HG02610 (cell line): ENCODE data around the gene ARHGEF26.

Experiments used
- ATAC-seq: cut with Tn5 transposase; IDR thresholded peaks from one replicate; pipeline ENCODE4 v1.9.1; 2021; ENCODE audit warnings: mild to moderate bottlenecking, moderate library complexity; ENCODE audit not compliant: unreplicated experiment

ARHGEF26 gene

DNA sequence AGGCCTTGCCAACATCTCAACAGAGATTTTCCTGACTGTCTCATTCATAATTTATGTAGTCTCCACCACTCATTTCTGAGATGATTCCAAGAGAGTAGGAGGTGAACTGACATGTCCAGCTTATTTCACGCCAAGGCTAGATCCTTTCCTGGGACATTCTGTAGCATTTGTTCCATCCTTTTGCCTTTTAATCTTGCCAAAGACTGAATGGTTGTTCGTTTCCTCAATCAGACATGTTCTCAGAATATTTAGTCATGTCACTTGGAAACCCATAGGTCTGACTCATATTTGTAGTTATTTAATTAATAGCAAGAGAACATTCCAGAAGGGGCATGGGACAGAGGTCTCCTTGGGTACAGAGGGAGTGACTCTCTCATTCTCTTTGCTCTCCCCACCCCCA, 122.2 kb downstream of the ARHGEF26 start:
- no peak for ATAC-seq

GRCh38 chr3:154244644-154245043, 123.5 kb downstream of the ARHGEF26 start:
- no peak for ATAC-seq

DNA sequence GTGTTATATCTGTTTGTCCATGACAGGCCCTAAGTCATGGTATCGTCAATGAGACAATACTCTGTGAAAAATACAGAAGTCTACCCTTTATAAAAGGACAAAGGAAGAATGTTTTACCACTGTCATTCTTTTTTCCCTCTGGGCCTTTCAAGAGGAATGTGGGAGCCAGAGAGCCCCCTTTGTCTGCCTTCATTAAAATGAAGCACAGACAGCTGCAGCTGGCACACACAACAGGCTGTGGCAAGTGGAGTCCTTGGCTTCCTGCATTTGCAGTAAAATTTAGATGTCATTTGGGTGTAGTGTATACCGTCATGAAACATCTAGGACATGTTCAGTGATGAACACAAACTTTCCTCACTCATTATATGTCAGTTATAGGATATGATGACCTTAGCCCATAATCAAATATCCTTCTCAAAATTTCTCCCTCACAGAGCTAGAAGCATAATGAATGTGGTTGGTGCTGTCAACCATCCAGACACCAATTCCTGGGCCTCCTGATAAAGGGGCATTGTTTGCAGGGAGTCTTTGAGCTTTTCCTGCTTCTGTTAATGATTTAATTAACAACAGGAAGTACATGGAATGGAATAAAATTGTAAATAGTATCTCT, 126.7 kb downstream of the ARHGEF26 start:
- ATAC-seq, result no peak

DNA sequence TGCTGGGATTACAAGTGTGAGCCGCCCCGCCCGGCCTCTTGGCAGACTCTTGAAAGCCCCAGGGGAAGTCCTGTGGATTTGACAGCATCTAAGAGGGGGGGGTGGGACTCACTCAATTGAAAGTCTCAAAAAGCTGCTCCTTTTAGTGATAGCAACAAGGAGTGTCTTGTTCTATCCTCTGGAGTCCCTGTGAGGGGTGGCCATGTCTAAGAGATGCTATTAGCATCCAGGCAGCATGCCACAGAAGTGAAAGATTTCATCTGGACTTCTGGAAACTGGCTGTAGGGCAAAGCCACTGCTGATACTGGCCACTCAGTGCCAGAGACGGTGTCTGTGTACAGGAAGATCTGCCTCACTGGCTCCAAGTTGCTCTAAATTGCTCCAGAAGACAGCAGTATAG, 129.1 kb downstream of the ARHGEF26 start:
- no peak for ATAC-seq

DNA sequence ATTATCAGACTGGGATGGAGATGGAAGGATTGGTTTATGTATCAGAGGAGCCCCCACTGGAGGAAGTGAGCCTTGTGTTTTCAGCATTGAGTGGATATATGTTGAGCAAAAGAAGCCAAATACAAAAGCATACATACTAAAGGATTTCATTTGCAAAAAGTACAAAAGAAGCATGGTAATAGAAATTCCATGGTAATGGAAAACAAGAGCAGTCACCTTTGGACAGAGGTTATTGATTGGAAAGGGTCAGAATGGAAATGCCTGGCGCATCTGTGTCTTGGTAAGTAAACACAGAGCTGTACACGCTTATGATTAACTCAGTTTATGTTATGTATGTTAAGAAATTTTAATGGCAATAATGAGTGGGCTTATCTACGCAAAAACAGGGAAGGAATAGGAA, 130.4 kb downstream of the ARHGEF26 start:
- no peak for ATAC-seq

- ATAC-seq, result peak; percentile 94
These were observed 131.8 kb downstream of the ARHGEF26 start for GRCh38 chr3:154252759-154253638.

DNA sequence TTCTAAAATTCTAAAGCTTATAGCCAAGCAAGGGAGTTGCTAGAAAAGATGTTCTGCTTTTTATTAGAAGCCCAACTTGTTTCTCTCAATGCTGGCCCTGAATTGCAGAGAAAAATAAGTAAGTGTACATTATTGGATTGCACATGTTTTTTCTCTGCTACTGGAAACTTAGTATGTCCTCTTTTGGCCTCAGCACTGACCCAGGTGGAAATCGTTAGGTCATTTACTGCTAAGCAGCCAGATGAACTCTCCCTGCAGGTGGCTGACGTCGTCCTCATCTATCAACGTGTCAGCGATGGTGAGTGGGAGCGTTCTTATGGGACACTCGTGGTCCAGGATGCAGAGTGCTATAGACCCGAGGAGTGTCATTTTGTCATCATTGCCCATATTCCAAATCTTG, 133.3 kb downstream of the ARHGEF26 start:
- no peak for ATAC-seq

DNA sequence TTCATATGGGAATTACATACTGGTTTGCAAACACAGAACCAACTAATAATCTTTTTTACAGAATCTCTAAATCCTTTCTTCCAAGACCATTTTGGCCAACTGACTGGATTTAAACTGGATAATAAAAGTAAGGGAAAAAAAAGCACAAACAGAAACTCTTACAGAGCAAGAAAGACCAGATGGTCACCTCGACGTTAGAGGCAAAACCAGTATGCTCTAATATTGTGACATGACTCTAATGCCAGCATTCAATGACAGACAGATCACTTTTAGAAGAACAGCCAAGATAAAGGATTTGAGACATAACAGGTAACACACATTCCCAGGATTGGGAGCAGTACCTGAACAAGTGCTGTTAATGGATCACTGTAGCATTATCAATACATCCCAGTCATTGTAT, 152.2 kb downstream of the ARHGEF26 start:
- ATAC-seq, result no peak

GRCh38 chr3:154274348-154274747, 153.2 kb downstream of the ARHGEF26 start:
- no peak for ATAC-seq

DNA sequence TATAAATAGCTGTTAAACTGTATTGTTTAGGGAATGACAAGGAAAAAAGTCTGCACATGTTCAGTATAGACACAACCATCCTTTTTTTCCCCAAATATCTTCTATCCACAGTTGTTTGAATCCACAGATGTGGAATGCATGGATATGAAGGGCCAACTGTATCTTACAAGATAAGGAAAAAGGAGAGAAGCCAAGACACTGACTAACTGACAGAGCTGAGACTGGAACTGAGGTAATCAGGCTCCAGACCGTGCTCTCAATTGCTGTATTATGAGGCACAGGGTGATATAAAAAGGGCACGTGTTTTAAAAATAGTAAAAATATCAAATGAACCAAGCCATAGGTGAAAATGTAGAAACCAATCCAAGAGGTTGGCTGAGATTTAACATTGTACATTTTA, 154.1 kb downstream of the ARHGEF26 start:
- no peak for ATAC-seq

DNA sequence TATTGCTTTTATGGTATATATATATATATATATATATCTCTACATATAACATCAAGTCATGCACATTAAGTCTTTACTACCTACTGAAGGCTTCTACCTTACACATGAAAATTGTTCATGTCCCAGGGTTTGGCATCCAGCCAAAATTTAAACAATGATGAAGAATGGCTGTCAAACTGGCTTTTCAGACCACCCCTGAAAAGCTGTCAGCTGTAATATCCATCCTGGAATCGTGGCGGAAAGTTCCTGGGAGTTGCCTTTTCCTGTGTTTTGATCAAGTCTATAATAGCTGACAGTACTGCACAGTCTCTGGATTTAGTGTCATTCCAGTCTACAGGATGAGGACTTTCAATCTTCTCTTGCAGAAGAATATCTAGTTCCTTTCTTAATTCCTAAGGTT, 154.8 kb downstream of the ARHGEF26 start:
- no peak for ATAC-seq

DNA sequence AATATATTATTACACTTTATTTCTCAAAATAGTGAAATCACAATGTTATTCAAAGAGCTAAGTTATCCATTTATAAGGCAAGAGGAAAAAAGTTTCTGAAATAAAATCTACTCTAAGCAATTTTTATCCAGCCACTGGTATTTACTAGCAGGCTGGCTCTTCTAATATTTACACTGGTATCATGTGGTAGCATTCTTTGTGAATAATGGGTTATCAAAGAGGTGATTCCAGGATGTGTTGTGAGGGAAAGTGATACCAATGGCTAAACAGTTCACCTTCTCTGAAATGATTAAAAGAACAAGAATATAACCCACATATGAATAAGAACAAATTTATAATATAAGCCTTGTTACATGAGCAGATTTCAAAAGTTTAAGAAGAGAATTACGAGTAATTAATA, 159.0 kb downstream of the ARHGEF26 start:
- no peak for ATAC-seq

DNA sequence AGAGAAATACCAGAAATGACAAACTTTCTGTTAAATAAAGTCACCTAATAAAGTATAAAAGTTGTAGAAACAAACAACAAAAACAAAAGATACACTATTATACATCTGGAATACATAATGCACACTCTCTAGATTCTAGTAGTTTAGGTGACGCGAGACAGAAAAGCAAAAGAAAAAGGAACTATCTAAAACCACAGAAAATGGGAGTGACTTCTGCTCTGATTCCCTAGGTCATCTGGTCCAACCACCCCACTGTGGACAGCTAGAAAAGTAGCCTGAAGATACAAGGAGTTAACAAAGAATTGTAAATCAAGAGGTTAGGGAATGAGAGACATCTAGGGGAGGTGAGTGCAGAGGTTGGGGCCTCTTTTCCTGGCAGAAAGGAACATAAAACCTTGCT, 164.0 kb downstream of the ARHGEF26 start:
- ATAC-seq, result no peak

DNA sequence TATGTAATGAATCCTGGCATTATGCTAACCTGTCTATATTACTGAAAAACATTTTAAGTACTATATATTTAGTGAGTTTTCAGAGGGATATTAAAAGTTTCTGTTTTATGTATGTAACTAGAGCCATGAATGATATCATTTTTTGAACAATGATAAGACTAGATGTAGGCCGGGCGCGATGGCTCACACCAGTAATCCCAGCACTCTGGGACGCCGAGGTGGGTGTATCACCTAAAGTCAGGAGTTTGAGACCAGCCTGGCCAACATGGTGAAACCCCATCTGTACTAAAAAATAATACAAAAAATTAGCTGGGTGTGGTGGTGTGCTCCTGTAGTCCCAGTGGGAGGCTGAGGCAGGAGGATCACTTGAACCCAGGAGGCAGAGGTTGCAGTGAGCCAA, 169.0 kb downstream of the ARHGEF26 start:
- no peak for ATAC-seq

GRCh38 chr3:154294016-154294415, 172.8 kb downstream of the ARHGEF26 start:
- no peak for ATAC-seq

GRCh38 chr3:154301561-154301960, 180.4 kb downstream of the ARHGEF26 start:
- no peak for ATAC-seq

DNA sequence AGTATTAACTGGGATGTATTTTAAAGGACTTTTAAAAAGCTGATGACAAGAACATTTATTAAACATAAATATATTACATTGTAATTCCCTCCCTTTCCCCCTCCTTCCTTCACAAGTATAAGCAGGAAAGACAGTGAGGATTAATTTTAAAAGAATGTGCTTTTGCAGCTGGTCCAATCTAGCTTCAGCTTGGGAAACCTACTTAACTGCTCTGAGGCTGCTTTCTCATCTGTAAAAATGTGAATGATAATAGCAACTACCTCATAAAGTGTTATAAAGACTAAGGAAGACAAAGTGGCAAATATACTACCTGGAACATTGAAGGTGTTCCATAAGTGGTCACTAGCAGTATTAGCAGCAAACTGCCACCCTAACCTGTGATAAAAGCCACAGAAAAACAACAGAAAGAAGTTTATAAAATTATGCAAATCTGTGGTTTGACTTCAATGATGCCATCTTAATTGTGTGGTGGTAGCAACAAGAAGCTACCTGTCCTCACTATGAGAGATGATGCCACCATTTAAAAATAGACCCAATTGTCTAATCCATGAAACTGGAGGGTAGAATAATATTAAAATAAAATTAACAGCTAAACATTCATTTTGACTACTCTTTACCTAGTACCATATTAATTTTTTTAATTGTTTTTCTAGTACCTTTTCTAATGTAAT, 183.1 kb downstream of the ARHGEF26 start:
- no peak for ATAC-seq

GRCh38 chr3:154304936-154305335, 183.7 kb downstream of the ARHGEF26 start:
- no peak for ATAC-seq

GRCh38 chr3:154307363-154307762, 186.2 kb downstream of the ARHGEF26 start:
- no peak for ATAC-seq
